Measurements from ENCODE around the gene ZFAND4. TPM values are rescaled to one million over a fixed set of nuclear protein-coding genes. Genes with fewer than 3 reads are reported as not detected.
"Not testable (repeated sequence)": the region's sequence is repeated elsewhere in the genome, so short reads cannot be mapped to it uniquely, and the experiment has no call there.

The ZFAND4 gene
- total RNA-seq, 1 experiment from 2014 or later = 18.3 TPM

DNA sequence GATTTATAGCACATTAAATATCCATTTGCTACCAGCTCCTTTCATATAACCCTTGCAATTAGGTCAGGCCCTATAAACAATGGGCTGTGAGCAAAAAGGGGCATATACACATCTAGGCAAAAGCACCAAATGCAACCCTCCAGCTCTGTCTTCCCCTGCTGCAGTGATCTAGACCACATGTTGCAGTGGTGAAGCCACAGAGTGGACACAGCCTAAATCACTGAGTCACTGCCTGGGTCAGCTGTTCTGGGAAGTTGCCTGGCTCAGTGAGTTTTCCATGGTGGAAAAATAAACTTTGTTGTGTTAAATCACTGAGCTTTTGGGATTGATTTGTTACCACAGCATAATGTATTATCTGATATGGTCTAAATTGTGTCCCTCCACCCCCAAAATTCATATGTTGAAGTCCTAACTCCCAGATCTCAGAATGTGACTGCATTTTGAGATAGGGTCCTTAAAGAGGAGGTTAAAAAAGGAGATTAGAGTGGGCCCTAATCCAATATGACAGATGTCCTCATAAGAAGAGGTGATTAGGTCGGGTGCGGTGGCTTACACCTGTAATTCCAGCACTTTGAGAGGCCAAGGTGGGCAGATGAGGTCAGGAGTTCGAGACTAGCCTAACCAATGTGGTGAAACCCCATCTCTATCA lies 70.4 kb downstream of the ZFAND4 start:
- CTCF ChIA-PET = no interaction called here
- H3K4me3 Mint-ChIP-seq = no peak overlapping the region
- POLR2A ChIA-PET = no interaction called here
- H3K4me1 Mint-ChIP-seq = peaks cover 9% of the 10 kb centered on the region
- peaks cover 14% of the 10 kb centered on the region for H3K27me3 Mint-ChIP-seq (ENCODE audit: low read depth)
- no peak for TF ChIP-seq TP53 (CRISPR knock-in tag; IDR thresholded peaks at IDR 0.05)
- TF ChIP-seq, protein P1, sequence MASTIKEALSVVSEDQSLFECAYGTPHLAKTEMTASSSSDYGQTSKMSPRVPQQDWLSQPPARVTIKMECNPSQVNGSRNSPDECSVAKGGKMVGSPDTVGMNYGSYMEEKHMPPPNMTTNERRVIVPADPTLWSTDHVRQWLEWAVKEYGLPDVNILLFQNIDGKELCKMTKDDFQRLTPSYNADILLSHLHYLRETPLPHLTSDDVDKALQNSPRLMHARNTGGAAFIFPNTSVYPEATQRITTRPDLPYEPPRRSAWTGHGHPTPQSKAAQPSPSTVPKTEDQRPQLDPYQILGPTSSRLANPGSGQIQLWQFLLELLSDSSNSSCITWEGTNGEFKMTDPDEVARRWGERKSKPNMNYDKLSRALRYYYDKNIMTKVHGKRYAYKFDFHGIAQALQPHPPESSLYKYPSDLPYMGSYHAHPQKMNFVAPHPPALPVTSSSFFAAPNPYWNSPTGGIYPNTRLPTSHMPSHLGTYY (CRISPR knock-in tag; IDR thresholded peaks at IDR 0.05) = no peak
- no peak for TF ChIP-seq HMGA2 (CRISPR knock-in tag; IDR thresholded peaks at IDR 0.05)
- peak overlapping the region; percentile 49; the same call in 1 of the 2 replicates for H3K27ac Mint-ChIP-seq
- peaks cover 19% of the 10 kb centered on the region for H3K9me3 Mint-ChIP-seq
- ATAC-seq (no peak), DNase-seq (ENCODE audit: low spot score) (no peak)
- H3K36me3 Mint-ChIP-seq = peaks cover 8% of the 10 kb centered on the region; the same call in 1 of the 2 replicates

DNA sequence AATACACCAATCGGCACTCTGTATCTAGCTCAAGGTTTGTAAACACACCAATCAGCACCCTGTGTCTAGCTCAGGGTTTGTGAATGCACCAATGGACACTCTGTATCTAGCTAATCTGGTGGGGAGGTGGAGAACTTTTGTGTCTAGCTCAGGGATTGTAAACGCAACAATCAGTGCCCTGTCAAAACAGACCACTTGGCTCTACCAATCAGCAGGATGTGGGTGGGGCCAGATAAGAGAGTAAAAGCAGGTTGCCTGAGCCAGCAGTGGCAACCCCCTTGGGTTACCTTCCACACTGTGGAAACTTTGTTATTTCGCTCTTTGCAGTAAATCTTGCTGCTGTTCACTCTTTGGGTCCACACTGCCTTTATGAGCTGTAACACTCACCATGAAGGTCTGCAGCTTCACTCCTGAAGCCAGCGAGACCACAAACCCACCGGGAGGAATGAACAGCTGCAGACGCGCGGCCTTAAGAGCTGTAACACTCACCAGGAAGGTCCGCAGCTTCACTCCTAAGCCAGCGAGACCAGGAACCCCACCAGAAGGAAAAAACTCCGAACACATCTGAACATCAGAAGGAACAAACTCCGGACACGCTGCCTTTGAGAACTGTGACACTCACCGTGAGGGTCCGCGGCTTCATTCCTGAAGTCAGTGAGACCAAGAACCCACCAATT lies 71.2 kb downstream of the ZFAND4 start:
- POLR2A ChIA-PET; H3K36me3 Mint-ChIP-seq; DNase-seq (ENCODE audit: low spot score); H3K4me3 Mint-ChIP-seq; H3K4me1 Mint-ChIP-seq; CTCF ChIA-PET; ATAC-seq: not testable (repeated sequence)
- Mint-ChIP-seq H3K27ac (peak overlapping the region; percentile 49; the same call in 1 of the 2 replicates), H3K27me3 (ENCODE audit: low read depth) (peaks cover 19% of the 10 kb centered on the region), H3K9me3 (peaks cover 18% of the 10 kb centered on the region)

DNA sequence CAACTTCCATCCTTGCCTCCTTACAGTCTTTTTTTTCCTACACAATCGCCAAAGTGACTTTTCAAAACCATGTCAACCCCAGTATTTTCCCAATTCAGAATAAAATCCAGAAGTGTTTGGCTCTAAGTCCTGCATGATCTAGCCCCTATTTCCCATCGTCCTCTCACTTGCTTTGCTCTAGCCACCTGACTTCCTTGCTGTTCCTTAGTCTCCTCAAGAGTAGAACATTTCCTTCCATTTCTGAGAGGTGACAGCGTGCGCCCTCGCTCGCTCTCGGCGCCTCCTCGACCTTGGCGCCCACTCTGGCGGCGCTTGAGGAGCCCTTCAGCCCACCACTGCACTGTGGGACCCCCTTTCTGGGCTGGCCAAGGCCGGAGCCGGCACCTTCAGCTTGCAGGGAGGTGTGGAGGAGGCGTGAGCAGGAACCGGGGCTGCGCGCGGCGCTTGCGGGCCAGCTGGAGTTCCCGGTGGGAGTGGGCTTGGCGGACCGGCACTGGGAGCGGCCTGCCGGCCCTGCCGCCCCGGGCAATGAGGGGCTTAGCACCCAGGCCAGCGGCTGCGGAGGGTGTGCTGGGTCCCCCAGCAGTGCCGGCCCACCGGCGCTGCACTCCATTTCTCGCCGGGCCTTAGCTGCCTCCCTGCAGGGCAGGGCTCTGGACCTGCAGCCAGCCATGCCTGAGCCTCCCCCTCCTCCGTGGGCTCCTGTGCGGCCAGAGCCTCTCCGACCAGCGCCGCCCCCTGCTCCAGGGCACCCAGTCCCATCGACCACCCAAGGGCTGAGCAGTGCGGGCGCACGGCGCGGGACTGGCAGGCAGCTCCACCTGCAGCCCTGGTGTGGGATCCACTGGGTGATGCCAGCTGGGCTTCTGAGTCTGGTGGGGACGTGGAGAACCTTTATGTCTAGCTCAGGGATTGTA lies 72.0 kb downstream of the ZFAND4 start:
- ATAC-seq; H3K4me3 Mint-ChIP-seq; POLR2A ChIA-PET; H3K27ac Mint-ChIP-seq; CTCF ChIA-PET; DNase-seq (ENCODE audit: low spot score); H3K4me1 Mint-ChIP-seq; H3K36me3 Mint-ChIP-seq: not testable (repeated sequence)
- peaks cover 25% of the 10 kb centered on the region for H3K27me3 Mint-ChIP-seq (ENCODE audit: low read depth)
- H3K9me3 Mint-ChIP-seq = peaks cover 16% of the 10 kb centered on the region

DNA sequence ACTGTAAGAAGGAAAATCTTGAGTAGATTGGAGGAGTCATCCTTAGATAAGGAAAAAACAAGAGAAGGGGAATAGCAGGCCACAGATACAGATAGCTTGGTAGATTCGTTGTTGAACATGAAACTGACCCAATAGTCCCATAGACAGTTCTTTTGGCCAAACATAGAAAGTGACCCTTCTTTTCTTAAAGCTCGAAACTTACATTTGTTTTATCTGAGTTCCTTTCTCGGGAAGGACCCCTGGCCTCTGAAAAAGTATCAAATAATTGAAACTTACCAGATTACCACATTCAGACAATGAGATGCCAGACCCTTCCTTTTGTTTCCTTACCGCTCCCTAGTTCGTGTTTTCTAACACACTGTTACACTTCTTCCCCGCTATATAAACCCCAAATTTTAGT lies 72.9 kb downstream of the ZFAND4 start:
- H3K4me1 Mint-ChIP-seq = peaks cover 9% of the 10 kb centered on the region
- TF ChIP-seq TEAD1 (CRISPR knock-in tag; IDR thresholded peaks at IDR 0.05) = no peak
- TF ChIP-seq, protein P2, sequence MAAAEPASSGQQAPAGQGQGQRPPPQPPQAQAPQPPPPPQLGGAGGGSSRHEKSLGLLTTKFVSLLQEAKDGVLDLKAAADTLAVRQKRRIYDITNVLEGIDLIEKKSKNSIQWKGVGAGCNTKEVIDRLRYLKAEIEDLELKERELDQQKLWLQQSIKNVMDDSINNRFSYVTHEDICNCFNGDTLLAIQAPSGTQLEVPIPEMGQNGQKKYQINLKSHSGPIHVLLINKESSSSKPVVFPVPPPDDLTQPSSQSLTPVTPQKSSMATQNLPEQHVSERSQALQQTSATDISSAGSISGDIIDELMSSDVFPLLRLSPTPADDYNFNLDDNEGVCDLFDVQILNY (CRISPR knock-in tag; IDR thresholded peaks at IDR 0.05) = no peak
- TF ChIP-seq, protein P3, sequence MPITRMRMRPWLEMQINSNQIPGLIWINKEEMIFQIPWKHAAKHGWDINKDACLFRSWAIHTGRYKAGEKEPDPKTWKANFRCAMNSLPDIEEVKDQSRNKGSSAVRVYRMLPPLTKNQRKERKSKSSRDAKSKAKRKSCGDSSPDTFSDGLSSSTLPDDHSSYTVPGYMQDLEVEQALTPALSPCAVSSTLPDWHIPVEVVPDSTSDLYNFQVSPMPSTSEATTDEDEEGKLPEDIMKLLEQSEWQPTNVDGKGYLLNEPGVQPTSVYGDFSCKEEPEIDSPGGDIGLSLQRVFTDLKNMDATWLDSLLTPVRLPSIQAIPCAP (CRISPR knock-in tag; IDR thresholded peaks at IDR 0.05) = no peak
- no peak for TF ChIP-seq TEAD4 (CRISPR knock-in tag; IDR thresholded peaks at IDR 0.05)
- no peak for TF ChIP-seq IRF2 (CRISPR knock-in tag; IDR thresholded peaks at IDR 0.05; ENCODE audit: borderline replicate concordance, low read depth)
- no peak for TF ChIP-seq HMGA2 (CRISPR knock-in tag; IDR thresholded peaks at IDR 0.05)
- no peak for TF ChIP-seq ZNF138 (CRISPR knock-in tag; conservative IDR thresholded peaks at IDR 0.05)
- TF ChIP-seq RELA (CRISPR knock-in tag; IDR thresholded peaks at IDR 0.05; ENCODE audit: borderline replicate concordance) = no peak
- TF ChIP-seq, protein P4, sequence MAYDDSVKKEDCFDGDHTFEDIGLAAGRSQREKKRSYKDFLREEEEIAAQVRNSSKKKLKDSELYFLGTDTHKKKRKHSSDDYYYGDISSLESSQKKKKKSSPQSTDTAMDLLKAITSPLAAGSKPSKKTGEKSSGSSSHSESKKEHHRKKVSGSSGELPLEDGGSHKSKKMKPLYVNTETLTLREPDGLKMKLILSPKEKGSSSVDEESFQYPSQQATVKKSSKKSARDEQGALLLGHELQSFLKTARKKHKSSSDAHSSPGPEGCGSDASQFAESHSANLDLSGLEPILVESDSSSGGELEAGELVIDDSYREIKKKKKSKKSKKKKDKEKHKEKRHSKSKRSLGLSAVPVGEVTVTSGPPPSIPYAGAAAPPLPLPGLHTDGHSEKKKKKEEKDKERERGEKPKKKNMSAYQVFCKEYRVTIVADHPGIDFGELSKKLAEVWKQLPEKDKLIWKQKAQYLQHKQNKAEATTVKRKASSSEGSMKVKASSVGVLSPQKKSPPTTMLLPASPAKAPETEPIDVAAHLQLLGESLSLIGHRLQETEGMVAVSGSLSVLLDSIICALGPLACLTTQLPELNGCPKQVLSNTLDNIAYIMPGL (CRISPR knock-in tag; IDR thresholded peaks at IDR 0.05) = no peak
- TF ChIP-seq EMX1 (CRISPR knock-in tag; IDR thresholded peaks at IDR 0.05) = no peak
- POLR2A ChIA-PET = no interaction called here
- H3K27me3 Mint-ChIP-seq (ENCODE audit: low read depth) = peaks cover 33% of the 10 kb centered on the region
- ATAC-seq = no peak
- no peak for DNase-seq (ENCODE audit: low spot score)
- peaks cover 6% of the 10 kb centered on the region; the same call in 1 of the 2 replicates for H3K36me3 Mint-ChIP-seq
- no peak overlapping the region for H3K27ac Mint-ChIP-seq
- H3K4me3 Mint-ChIP-seq = no peak overlapping the region
- H3K9me3 Mint-ChIP-seq = peaks cover 16% of the 10 kb centered on the region
- CTCF ChIA-PET = no interaction called here
